HepG2 (cell line): ENCODE measurements around the gene FSIP1.

Experiments used
- ELF1 ChIP-seq: sonication (generic); formaldehyde crosslinking; IDR thresholded peaks from 2 replicates; pipeline ENCODE4 v1.4.0; 2020; ENCODE audit warnings: missing genetic modification reagents
- NR1H2 ChIP-seq: sonication (generic); formaldehyde crosslinking; IDR thresholded peaks from 2 replicates; pipeline ENCODE4 v1.8.1; 2022; ENCODE audit warnings: low read depth, missing genetic modification reagents, borderline replicate concordance
- PCBP2 ChIP-seq: fragments of 200-400 bp; formaldehyde crosslinking; optimal IDR thresholded peaks from 2 replicates; pipeline ENCODE3; 2018; ENCODE audit warnings: low read length, low read depth; ENCODE audit not compliant: poor library complexity, severe bottlenecking
- TF ChIP-seq, protein P1 (sequence below): sonication (generic); formaldehyde crosslinking; IDR thresholded peaks from 2 replicates; pipeline ENCODE4 v1.4.0; 2020; ENCODE audit warnings: mild to moderate bottlenecking, low read depth, missing genetic modification reagents
- TF ChIP-seq, protein P2 (sequence below): sonication (generic); formaldehyde crosslinking; IDR thresholded peaks from 2 replicates; pipeline ENCODE4 v1.5.0; 2020; ENCODE audit warnings: mild to moderate bottlenecking, missing genetic modification reagents, moderate library complexity
- TF ChIP-seq, protein P3 (sequence below): sonication (generic); formaldehyde crosslinking; IDR thresholded peaks from 2 replicates; pipeline ENCODE4 v1.9.0; 2021; ENCODE audit warnings: mild to moderate bottlenecking, missing genetic modification reagents

DNA sequence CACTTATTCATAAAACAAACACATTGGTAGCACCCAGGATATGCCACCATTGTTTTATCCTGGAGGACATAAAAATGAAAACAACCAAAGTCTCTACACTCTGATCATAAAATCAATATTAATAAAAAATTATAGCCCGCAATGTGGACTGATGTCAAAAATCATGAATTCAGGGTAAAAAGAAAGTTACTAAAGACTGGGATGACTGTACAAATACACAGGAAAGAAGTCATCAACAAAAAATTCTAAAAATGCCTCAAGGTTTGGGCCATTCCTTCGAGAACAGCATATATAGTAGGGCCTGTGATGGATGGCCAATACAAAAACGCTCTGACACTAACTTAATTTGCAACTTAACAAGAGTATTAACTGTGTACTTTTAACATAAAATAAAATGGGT is 125.0 kb downstream of the FSIP1 start:
- TF ChIP-seq, protein P1, sequence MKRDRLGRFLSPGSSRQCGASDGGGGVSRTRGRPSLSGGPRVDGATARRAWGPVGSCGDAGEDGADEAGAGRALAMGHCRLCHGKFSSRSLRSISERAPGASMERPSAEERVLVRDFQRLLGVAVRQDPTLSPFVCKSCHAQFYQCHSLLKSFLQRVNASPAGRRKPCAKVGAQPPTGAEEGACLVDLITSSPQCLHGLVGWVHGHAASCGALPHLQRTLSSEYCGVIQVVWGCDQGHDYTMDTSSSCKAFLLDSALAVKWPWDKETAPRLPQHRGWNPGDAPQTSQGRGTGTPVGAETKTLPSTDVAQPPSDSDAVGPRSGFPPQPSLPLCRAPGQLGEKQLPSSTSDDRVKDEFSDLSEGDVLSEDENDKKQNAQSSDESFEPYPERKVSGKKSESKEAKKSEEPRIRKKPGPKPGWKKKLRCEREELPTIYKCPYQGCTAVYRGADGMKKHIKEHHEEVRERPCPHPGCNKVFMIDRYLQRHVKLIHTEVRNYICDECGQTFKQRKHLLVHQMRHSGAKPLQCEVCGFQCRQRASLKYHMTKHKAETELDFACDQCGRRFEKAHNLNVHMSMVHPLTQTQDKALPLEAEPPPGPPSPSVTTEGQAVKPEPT (CRISPR knock-in tag): no peak
- TF ChIP-seq, protein P2, sequence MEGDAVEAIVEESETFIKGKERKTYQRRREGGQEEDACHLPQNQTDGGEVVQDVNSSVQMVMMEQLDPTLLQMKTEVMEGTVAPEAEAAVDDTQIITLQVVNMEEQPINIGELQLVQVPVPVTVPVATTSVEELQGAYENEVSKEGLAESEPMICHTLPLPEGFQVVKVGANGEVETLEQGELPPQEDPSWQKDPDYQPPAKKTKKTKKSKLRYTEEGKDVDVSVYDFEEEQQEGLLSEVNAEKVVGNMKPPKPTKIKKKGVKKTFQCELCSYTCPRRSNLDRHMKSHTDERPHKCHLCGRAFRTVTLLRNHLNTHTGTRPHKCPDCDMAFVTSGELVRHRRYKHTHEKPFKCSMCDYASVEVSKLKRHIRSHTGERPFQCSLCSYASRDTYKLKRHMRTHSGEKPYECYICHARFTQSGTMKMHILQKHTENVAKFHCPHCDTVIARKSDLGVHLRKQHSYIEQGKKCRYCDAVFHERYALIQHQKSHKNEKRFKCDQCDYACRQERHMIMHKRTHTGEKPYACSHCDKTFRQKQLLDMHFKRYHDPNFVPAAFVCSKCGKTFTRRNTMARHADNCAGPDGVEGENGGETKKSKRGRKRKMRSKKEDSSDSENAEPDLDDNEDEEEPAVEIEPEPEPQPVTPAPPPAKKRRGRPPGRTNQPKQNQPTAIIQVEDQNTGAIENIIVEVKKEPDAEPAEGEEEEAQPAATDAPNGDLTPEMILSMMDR (CRISPR knock-in tag): no peak
- TF ChIP-seq NR1H2 (CRISPR knock-in tag) (no peak), ELF1 (CRISPR knock-in tag) (no peak), PCBP2 (no peak)
- TF ChIP-seq, protein P3, sequence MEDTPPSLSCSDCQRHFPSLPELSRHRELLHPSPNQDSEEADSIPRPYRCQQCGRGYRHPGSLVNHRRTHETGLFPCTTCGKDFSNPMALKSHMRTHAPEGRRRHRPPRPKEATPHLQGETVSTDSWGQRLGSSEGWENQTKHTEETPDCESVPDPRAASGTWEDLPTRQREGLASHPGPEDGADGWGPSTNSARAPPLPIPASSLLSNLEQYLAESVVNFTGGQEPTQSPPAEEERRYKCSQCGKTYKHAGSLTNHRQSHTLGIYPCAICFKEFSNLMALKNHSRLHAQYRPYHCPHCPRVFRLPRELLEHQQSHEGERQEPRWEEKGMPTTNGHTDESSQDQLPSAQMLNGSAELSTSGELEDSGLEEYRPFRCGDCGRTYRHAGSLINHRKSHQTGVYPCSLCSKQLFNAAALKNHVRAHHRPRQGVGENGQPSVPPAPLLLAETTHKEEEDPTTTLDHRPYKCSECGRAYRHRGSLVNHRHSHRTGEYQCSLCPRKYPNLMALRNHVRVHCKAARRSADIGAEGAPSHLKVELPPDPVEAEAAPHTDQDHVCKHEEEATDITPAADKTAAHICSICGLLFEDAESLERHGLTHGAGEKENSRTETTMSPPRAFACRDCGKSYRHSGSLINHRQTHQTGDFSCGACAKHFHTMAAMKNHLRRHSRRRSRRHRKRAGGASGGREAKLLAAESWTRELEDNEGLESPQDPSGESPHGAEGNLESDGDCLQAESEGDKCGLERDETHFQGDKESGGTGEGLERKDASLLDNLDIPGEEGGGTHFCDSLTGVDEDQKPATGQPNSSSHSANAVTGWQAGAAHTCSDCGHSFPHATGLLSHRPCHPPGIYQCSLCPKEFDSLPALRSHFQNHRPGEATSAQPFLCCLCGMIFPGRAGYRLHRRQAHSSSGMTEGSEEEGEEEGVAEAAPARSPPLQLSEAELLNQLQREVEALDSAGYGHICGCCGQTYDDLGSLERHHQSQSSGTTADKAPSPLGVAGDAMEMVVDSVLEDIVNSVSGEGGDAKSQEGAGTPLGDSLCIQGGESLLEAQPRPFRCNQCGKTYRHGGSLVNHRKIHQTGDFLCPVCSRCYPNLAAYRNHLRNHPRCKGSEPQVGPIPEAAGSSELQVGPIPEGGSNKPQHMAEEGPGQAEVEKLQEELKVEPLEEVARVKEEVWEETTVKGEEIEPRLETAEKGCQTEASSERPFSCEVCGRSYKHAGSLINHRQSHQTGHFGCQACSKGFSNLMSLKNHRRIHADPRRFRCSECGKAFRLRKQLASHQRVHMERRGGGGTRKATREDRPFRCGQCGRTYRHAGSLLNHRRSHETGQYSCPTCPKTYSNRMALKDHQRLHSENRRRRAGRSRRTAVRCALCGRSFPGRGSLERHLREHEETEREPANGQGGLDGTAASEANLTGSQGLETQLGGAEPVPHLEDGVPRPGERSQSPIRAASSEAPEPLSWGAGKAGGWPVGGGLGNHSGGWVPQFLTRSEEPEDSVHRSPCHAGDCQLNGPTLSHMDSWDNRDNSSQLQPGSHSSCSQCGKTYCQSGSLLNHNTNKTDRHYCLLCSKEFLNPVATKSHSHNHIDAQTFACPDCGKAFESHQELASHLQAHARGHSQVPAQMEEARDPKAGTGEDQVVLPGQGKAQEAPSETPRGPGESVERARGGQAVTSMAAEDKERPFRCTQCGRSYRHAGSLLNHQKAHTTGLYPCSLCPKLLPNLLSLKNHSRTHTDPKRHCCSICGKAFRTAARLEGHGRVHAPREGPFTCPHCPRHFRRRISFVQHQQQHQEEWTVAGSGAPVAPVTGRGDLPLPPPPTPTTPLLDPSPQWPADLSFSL (CRISPR knock-in tag): no peak
